Testis (tissue), 3 donors: ENCODE results near the gene KCNK4. TPM values are rescaled to one million over a fixed set of nuclear protein-coding genes. Genes with fewer than 3 reads are reported as not detected.
A peak's percentile ranks its signal among the peaks of the same experiment; 100 is the strongest.

Experiments used
- DNase-seq: peaks from one replicate; pipeline ENCODE4 v3.0.0-alpha.2; 2019
- H3K27ac ChIP-seq, 2 donors: fragments of 200-600 bp; sonication (generic); one replicate each; pipeline ENCODE4 v1.5.1; 2019
- H3K27me3 ChIP-seq: fragments of 200-600 bp; sonication (generic); one replicate; pipeline ENCODE4 v1.5.1; 2019
- H3K36me3 ChIP-seq: fragments of 200-600 bp; sonication (generic); one replicate; pipeline ENCODE4 v1.5.1; 2017; ENCODE audit warnings: low read depth; ENCODE audit errors: missing control alignments
- H3K4me1 ChIP-seq: fragments of 200-600 bp; sonication (generic); one replicate; pipeline ENCODE4 v1.5.1; 2019
- H3K4me3 ChIP-seq, 2 donors: fragments of 200-600 bp; sonication (generic); one replicate each; pipeline ENCODE4 v1.5.1; 2017 to 2019
- H3K9me3 ChIP-seq: fragments of 200-600 bp; sonication (generic); one replicate; pipeline ENCODE4 v1.5.1; 2017
- POLR2A ChIP-seq: fragments of 450-650 bp; IDR thresholded peaks from one replicate; pipeline ENCODE4 v1.6.1; 2017; ENCODE audit warnings: antibody characterized with exemption, mild to moderate bottlenecking, moderate library complexity
- WGBS, 2 donors: methylation state at CpG; one replicate each; pipeline ENCODE4 v1.1.5; 2018; 5-methylcytosine and 5-hydroxymethylcytosine counted together
- intact Hi-C: fragments of 100-400 bp; cut with DNase I; formaldehyde crosslinking; loops from one replicate; pipeline ENCODE4 v1.15.1; 2023; ENCODE audit warnings: low total_unique reads
- polyA plus RNA-seq: library from polyadenylated mRNA; stranded (reverse); fragments of 350-450 nt; fragmentation: Illumina TruSeq; extraction: RNeasy Lipid Tissue Mini Kit (QIAGEN cat#74804); gene quantifications from one replicate; pipeline ENCODE4 v1.2.3, GENCODE V29; 2014; ENCODE audit warnings: low read depth, low replicate concordance; ENCODE audit not compliant: insufficient read depth
- total RNA-seq, 2 donors: library from RNA; depleted of rRNA; stranded (reverse); fragments of >200 nt; gene quantifications; one replicate each; pipeline ENCODE4 v1.2.3, GENCODE V29; 2016
- TF ChIP-seq, protein P1 (sequence below), 3 experiments: fragments of 450-650 bp in 2 of 3; fragments of 200-600 bp in 1 of 3; sonication (generic) in 1 of 3; IDR thresholded peaks; one replicate each; pipeline ENCODE4 v1.5.1; 2016 to 2019; ENCODE audit warnings: antibody characterized with exemption in 3 of 3, mild to moderate bottlenecking in 2 of 3, moderate library complexity in 1 of 3

KCNK4 gene
- total and polyA plus RNA-seq, 3 donors from 2014 or later = 0.24 TPM; not detected in 2

GRCh38 chr11:64316672-64317324 lies 25.7 kb downstream of the KCNK4 start:
- H3K27me3 ChIP-seq = no peaks in the 10 kb centered on the region
- peak overlapping the region; percentile 72 to 75 for H3K4me3 ChIP-seq
- 4% methylated on average over 32 of the region's 32 CpGs for WGBS, 2 donors
- DNase-seq = no peak
- no peaks in the 10 kb centered on the region for H3K9me3 ChIP-seq
- no peak for TF ChIP-seq POLR2A
- TF ChIP-seq, protein P1, sequence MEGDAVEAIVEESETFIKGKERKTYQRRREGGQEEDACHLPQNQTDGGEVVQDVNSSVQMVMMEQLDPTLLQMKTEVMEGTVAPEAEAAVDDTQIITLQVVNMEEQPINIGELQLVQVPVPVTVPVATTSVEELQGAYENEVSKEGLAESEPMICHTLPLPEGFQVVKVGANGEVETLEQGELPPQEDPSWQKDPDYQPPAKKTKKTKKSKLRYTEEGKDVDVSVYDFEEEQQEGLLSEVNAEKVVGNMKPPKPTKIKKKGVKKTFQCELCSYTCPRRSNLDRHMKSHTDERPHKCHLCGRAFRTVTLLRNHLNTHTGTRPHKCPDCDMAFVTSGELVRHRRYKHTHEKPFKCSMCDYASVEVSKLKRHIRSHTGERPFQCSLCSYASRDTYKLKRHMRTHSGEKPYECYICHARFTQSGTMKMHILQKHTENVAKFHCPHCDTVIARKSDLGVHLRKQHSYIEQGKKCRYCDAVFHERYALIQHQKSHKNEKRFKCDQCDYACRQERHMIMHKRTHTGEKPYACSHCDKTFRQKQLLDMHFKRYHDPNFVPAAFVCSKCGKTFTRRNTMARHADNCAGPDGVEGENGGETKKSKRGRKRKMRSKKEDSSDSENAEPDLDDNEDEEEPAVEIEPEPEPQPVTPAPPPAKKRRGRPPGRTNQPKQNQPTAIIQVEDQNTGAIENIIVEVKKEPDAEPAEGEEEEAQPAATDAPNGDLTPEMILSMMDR (IDR thresholded peaks at IDR 0.05) = no peak
- H3K27ac ChIP-seq = peak overlapping the region; percentile 75 to 98
- H3K36me3 ChIP-seq = no peaks in the 10 kb centered on the region
- intact Hi-C loops = no loop called here
- peaks cover 9% of the 10 kb centered on the region for H3K4me1 ChIP-seq

DNA sequence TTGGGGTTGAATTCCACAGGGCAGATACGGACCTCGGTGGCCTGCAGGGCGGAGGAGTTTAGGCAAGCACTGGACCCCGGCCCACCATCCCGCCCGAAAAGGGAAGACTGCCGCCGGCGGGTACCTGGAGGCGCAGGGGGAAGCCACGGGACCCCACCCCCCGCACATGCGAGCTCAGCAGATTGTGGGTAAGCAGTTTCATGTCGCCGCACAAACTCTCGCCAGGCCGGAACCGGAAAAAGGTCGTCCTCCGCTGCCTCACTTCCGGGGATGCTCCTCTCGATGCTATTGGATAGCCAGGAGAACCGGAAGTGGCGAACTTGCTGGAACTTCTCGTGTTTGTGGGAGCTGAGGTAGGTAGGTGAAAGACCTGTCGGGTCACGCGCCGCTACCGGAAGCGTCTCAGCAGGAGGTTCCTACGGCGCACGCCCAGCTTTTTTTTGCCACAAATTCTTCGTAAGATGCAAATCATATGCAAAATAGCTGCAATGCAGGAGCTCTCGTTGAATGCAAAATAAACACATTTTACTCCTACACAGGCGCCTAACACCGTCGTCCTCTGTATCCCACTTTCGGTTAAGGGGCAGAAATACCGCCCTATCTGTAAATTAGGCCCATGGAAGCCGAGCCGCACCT lies 26.3 kb downstream of the KCNK4 start, which contains the start of gene TRMT112:
Gene TRMT112, minus strand, starts transcription at position 235 of the 636 bp plus-strand sequence. Its CDS starts 33 bp downstream, at position 202.
- TF ChIP-seq, protein P1 (IDR thresholded peaks at IDR 0.05) = no peak
- peak; percentile 63 for TF ChIP-seq POLR2A
- intact Hi-C loops = no loop called here
- H3K27me3 ChIP-seq = no peaks in the 10 kb centered on the region
- no peaks in the 10 kb centered on the region for H3K36me3 ChIP-seq
- H3K4me3 ChIP-seq = peak within 1 kb of the TSS; percentile 72 to 75
- peaks cover 9% of the 10 kb centered on the region for H3K4me1 ChIP-seq
- peak; percentile 99 for DNase-seq
- no peaks in the 10 kb centered on the region for H3K9me3 ChIP-seq
- peak within 1 kb of the TSS; percentile 75 to 98 for H3K27ac ChIP-seq
- WGBS, 2 donors = 0 to 1% methylated on average over 21 to 30 of the region's 43 CpGs

DNA sequence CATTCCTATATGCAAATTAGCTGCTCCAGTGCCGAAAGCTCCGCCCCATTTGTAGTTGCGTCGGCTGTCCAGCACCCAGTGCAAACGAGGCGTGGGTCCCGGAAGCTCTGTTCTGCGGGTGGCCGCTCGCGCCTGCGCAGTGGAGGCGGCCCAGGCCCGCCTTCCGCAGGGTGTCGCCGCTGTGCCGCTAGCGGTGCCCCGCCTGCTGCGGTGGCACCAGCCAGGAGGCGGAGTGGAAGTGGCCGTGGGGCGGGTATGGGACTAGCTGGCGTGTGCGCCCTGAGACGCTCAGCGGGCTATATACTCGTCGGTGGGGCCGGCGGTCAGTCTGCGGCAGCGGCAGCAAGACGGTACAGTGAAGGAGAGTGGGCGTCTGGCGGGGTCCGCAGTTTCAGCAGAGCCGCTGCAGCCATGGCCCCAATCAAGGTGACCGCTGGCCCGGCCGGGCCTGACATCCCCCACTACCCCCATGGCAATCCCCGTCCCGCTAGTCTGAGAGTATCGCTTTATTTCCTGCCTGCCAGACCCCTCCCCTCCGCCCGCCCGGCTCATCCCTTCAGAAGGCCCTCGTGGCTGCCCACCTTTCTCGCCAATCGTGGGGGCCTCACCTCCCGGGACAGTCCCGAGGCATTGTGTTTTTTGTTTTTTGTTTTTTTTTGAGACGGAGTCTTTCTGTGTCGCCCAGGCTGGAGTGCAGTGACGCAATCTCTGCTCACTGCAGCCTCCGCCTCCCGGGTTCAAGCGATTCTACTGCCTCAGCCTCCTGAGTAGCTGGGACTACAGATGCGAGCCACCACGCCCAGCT lies 27.1 kb downstream of the KCNK4 start, which contains the start of gene PRDX5:
Gene PRDX5, plus strand, starts transcription at position 161 of the 805 bp plus-strand sequence. Its CDS starts 95 bp downstream, at position 256.
- no peaks in the 10 kb centered on the region for H3K36me3 ChIP-seq
- H3K27me3 ChIP-seq = no peaks in the 10 kb centered on the region
- peaks cover 9% of the 10 kb centered on the region for H3K4me1 ChIP-seq
- H3K4me3 ChIP-seq = peak within 1 kb of the TSS; percentile 72 to 75
- DNase-seq = peak; percentile 97
- H3K27ac ChIP-seq = peak within 1 kb of the TSS; percentile 75 to 98
- WGBS, 2 donors = 1 to 2% methylated on average over 28 to 59 of the region's 61 CpGs
- TF ChIP-seq POLR2A = peak; percentile 69
- TF ChIP-seq, protein P1 (IDR thresholded peaks at IDR 0.05) = peak; percentile 10 to 67 (median 47)
- H3K9me3 ChIP-seq = no peaks in the 10 kb centered on the region
- intact Hi-C loops = no loop called here

DNA sequence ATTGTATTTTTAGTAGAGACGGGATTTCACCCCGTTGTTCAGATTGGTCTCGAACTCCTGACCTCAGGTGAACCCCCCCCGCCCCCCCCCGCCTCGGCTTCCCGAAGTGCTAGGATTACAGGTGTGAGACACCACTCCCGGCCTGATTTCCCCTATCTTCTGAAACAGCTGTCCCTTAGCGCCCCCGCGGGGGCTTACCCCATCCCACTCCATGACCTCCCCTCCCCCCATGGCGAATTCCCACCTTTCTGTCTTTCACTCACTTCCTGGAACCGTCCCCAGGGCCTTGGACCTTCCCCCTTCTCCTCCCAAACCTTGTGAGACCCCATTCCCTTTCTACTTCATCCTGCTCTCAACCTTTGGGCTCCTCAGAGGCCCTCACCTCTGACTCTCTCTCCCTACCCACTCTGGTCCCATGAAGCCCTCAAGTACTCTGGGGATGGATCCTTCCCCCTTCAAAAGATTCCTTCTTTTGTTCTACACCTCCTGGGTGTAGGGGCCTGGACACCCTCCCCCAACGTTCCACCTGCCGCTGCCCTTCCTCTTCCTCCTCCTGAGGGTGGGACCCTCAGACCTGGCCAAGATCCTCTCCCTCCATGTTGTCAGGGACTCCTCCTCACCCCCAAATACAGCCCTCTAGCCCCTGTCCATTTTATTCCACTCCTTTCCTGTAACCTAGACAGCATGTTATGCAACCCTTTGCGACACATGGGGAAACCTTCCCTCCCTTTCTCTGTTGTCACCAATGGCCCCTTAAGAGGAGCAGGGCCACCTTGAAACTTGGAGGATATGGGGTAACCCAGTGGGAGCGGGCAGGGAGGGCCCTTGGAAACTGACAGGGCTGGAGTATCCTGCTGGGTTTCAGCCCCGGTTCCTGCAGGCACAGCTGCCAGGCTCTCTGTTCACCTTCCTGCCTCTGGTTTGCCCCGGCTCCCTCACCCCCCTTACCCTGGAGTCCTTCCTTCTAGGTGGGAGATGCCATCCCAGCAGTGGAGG lies 28.0 kb downstream of the KCNK4 start:
- H3K36me3 ChIP-seq = no peaks in the 10 kb centered on the region
- H3K4me3 ChIP-seq = peak overlapping the region; percentile 72 to 75
- H3K27ac ChIP-seq = peak overlapping the region; percentile 75 to 98
- H3K4me1 ChIP-seq = peaks cover 9% of the 10 kb centered on the region
- TF ChIP-seq, protein P1 (IDR thresholded peaks at IDR 0.05) = no peak
- no peak for TF ChIP-seq POLR2A
- 23 to 24% methylated on average over 19 of the region's 19 CpGs for WGBS, 2 donors
- no peaks in the 10 kb centered on the region for H3K9me3 ChIP-seq
- no peak for DNase-seq
- H3K27me3 ChIP-seq = no peaks in the 10 kb centered on the region
- intact Hi-C loops = no loop called here
